Measurements from ENCODE around the gene PTDSS2.

The PTDSS2 gene

GRCh38 chr11:490186-490929 is 40.3 kb downstream of the PTDSS2 start:
- no peak for DNase-seq (ENCODE audit: low read depth in 3 of 3, low spot score in 1 of 3)

- no peak for DNase-seq (ENCODE audit: low read depth in 3 of 3, low spot score in 1 of 3)
Observed at GRCh38 chr11:490930-491260, 40.8 kb downstream of the PTDSS2 start.

GRCh38 chr11:491358-491757 is 41.3 kb downstream of the PTDSS2 start:
- DNase-seq (ENCODE audit: low read depth in 3 of 3, low spot score in 1 of 3): no peak

GRCh38 chr11:492427-493226 is 42.5 kb downstream of the PTDSS2 start:
- DNase-seq (ENCODE audit: low read depth in 3 of 3, low spot score in 1 of 3): no peak

GRCh38 chr11:494761-495536 is 44.9 kb downstream of the PTDSS2 start:
- DNase-seq (ENCODE audit: low read depth in 3 of 3, low spot score in 1 of 3): no peak

GRCh38 chr11:495537-495931 is 45.5 kb downstream of the PTDSS2 start:
- DNase-seq (ENCODE audit: low read depth in 3 of 3, low spot score in 1 of 3): no peak

GRCh38 chr11:496834-497564 is 46.9 kb downstream of the PTDSS2 start:
- DNase-seq (ENCODE audit: low read depth in 3 of 3, low spot score in 1 of 3): no peak

GRCh38 chr11:497565-498296 is 47.7 kb downstream of the PTDSS2 start:
- DNase-seq (ENCODE audit: low read depth in 3 of 3, low spot score in 1 of 3): no peak

GRCh38 chr11:498297-499181 is 48.5 kb downstream of the PTDSS2 start:
- no peak for DNase-seq (ENCODE audit: low read depth in 3 of 3, low spot score in 1 of 3)

GRCh38 chr11:499201-500076 is 49.4 kb downstream of the PTDSS2 start:
- no peak for DNase-seq (ENCODE audit: low read depth in 3 of 3, low spot score in 1 of 3)

- no peak for DNase-seq (ENCODE audit: low read depth in 3 of 3, low spot score in 1 of 3)
Observed at GRCh38 chr11:501001-501682, 51.1 kb downstream of the PTDSS2 start.

- no peak for DNase-seq (ENCODE audit: low read depth in 3 of 3, low spot score in 1 of 3)
Observed at GRCh38 chr11:501683-502287, 51.7 kb downstream of the PTDSS2 start.

GRCh38 chr11:502288-503178 is 52.5 kb downstream of the PTDSS2 start:
- DNase-seq (ENCODE audit: low read depth in 3 of 3, low spot score in 1 of 3): no peak

GRCh38 chr11:503179-503981 is 53.3 kb downstream of the PTDSS2 start:
- no peak for DNase-seq (ENCODE audit: low read depth in 3 of 3, low spot score in 1 of 3)

GRCh38 chr11:504053-504993 is 54.2 kb downstream of the PTDSS2 start:
- no peak for DNase-seq (ENCODE audit: low read depth in 3 of 3, low spot score in 1 of 3)
